SH-SY5Y (cell line): ENCODE measurements around the gene IKZF2.

ENCODE experiments used
- GATA2 ChIP-seq: IDR thresholded peaks from 2 replicates; pipeline ENCODE4 v1.6.1; 2011; ENCODE audit warnings: mild to moderate bottlenecking, low read depth, low read length
- GATA3 ChIP-seq: IDR thresholded peaks from 2 replicates; pipeline ENCODE4 v1.6.1; 2011; ENCODE audit warnings: low read depth, mild to moderate bottlenecking, low read length, moderate library complexity

GRCh38 chr2:212966884-212967283 lies 184.5 kb downstream of the IKZF2 start:
- TF ChIP-seq GATA2 = no peak
- no peak for TF ChIP-seq GATA3
